Thymus (tissue), 11 donors: ENCODE data around the gene TSNAXIP1. TPM values are rescaled to one million over a fixed set of nuclear protein-coding genes. Genes with fewer than 3 reads are reported as not detected.
A peak's percentile ranks its signal among the peaks of the same experiment; 100 is the strongest.

Experiments used
- DNase-seq, 9 donors: peaks; one replicate each; pipeline ENCODE4 v3.0.0-alpha.2; 2013; ENCODE audit warnings: low spot score in 9 of 9, low read depth in 6 of 9, missing footprints in 1 of 9
- H3K27ac ChIP-seq, 2 donors: one replicate each; pipeline ENCODE4 v1.5.1; 2013; ENCODE audit warnings: control low read depth in 1 of 2, low read depth in 1 of 2, low read length in 1 of 2, mild to moderate bottlenecking in 1 of 2, moderate library complexity in 1 of 2
- H3K27me3 ChIP-seq, 2 donors: one replicate each; pipeline ENCODE4 v1.5.1; 2013; ENCODE audit warnings: low read length in 1 of 2; ENCODE audit not compliant: control insufficient read depth in 2 of 2, insufficient read depth in 1 of 2
- H3K36me3 ChIP-seq, 2 donors: one replicate each; pipeline ENCODE4 v1.5.1; 2013; ENCODE audit warnings: low read length in 1 of 2, mild to moderate bottlenecking in 1 of 2, moderate library complexity in 1 of 2; ENCODE audit not compliant: control insufficient read depth in 2 of 2, insufficient read depth in 2 of 2
- H3K4me1 ChIP-seq, 2 donors: one replicate each; pipeline ENCODE4 v1.5.1; 2013; ENCODE audit warnings: low read length in 2 of 2; ENCODE audit not compliant: control insufficient read depth in 2 of 2, insufficient read depth in 2 of 2
- H3K4me3 ChIP-seq, 2 donors: one replicate each; pipeline ENCODE4 v1.5.1; 2013; ENCODE audit warnings: low read length in 2 of 2, control low read depth in 1 of 2, mild to moderate bottlenecking in 1 of 2
- H3K9me3 ChIP-seq, 2 donors: one replicate each; pipeline ENCODE4 v1.5.1; 2013; ENCODE audit warnings: low read length in 1 of 2, mild to moderate bottlenecking in 1 of 2; ENCODE audit not compliant: control insufficient read depth in 2 of 2, insufficient read depth in 1 of 2
- WGBS: extraction: QIAGEN DNeasy Blood & Tissue Kit; methylation state at CpG from one replicate; pipeline ENCODE4 v1.1.7; 2013; 5-methylcytosine and 5-hydroxymethylcytosine counted together
- polyA plus RNA-seq: library from polyadenylated mRNA; stranded (reverse); fragments of 200-250 nt; gene quantifications from one replicate; pipeline ENCODE4 v1.2.3, GENCODE V29; 2013
- total RNA-seq: library from RNA; stranded (reverse); fragments of 120-200 nt; gene quantifications from one replicate; pipeline ENCODE4 v1.2.4, GENCODE V29; 2013
- donor health status: healthy.

The TSNAXIP1 gene
- total and polyA plus RNA-seq, 2 donors: 0.76 to 2.0 TPM

DNA sequence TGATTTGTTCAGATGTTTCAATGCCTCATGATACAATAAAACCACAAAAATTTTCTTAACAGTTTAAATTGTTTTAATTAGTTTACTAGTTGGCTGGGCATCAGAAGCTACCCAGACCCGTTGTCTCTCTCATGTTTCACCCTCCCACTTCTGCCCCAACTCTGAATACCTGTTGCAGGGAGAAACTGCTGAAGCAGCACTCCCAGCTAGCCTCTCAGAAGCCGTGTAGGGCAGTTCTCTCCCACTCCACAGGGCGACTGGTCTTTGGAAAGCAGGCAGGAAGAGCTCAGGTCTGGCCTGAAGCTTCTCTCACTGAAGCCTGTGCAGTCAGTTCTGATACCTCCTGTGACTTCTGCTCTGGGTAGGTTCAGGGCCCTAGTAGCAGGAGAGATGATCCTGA, 64.6 kb downstream of the TSNAXIP1 start:
- H3K9me3 ChIP-seq: no peaks in the 10 kb centered on the region
- no peak overlapping the region for H3K27ac ChIP-seq
- H3K4me3 ChIP-seq: no peak overlapping the region
- WGBS: 93% methylated on average over 3 of the region's 3 CpGs
- DNase-seq: no peak
- H3K36me3 ChIP-seq: peaks cover 35 to 65% of the 10 kb centered on the region in 2 donors
- no peaks in the 10 kb centered on the region for H3K27me3 ChIP-seq
- H3K4me1 ChIP-seq: peaks cover 13 to 22% of the 10 kb centered on the region in 2 donors

GRCh38 chr16:67872131-67872630, 65.5 kb downstream of the TSNAXIP1 start:
- 69% methylated on average over 2 of the region's 2 CpGs for WGBS
- Histone ChIP-seq H3K9me3 (no peaks in the 10 kb centered on the region), H3K27ac (peak overlapping the region; percentile 59 to 83), H3K27me3 (no peaks in the 10 kb centered on the region), H3K4me1 (peaks cover 13 to 22% of the 10 kb centered on the region in 2 donors), H3K4me3 (peak overlapping the region; percentile 86 to 89), H3K36me3 (peaks cover 44 to 67% of the 10 kb centered on the region in 2 donors)
- peak in 1 of 9 donors; percentile 9 for DNase-seq

DNA sequence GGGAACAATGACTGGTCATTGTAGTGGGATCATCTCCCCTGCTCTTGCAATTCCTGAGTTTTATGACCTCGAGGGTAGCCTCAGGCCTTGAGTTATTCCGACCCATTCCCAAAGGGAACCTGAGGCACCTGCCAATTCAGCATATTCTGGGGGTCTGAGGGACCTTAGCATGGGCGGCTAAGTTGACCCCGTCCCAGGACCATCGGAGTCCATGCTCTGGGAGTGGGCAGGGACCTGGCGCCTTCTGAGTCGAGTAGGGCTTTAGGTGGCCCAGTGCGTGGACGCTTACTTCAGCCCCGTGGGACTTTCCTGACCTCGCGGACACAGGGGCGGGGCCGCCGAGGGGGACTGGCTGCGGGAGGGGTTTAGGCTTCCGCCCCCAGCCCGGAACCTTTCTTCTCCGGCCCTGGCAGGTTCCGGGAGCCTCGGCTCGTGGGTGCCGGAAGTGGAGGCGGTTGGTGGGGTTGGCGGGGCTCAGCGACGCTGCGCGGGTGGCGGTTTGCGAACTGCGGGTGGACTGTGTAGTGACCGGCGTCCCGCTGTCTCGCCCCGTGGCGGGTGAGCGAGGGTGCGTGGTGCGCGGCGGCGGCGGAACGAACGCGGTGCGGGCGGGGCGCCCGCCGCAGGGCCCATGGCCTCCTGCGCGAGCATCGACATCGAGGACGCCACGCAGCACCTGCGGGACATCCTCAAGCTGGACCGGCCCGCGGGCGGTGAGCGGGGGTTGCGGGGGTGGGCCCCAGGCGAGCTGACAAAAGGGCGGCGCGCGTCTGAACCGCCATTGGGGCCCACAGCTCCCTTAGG, 66.1 kb downstream of the TSNAXIP1 start, which contains the start of gene EDC4:
Gene EDC4 (plus strand): TSS at position 422 of the 804 bp plus-strand sequence. CDS start 210 bp downstream, at position 632.
- Histone ChIP-seq H3K4me3 (peak within 1 kb of the TSS; percentile 86 to 89), H3K4me1 (peaks cover 13 to 22% of the 10 kb centered on the region in 2 donors), H3K36me3 (peaks cover 47 to 67% of the 10 kb centered on the region in 2 donors), H3K9me3 (peaks cover 0 to 4% of the 10 kb centered on the region in 2 donors), H3K27ac (peak within 1 kb of the TSS; percentile 59 to 83), H3K27me3 (no peaks in the 10 kb centered on the region)
- DNase-seq: peak in 7 of 9 donors; percentile 62 to 92 (median 80)
- WGBS: 3% methylated on average over 72 of the region's 72 CpGs

- H3K9me3 ChIP-seq: peaks cover 0 to 4% of the 10 kb centered on the region in 2 donors
- H3K36me3 ChIP-seq: peaks cover 49 to 67% of the 10 kb centered on the region in 2 donors
- peak overlapping the region; percentile 10 to 76 for H3K27ac ChIP-seq
- H3K4me1 ChIP-seq: peaks cover 13 to 22% of the 10 kb centered on the region in 2 donors
- 16% methylated on average over 23 of the region's 23 CpGs for WGBS
- H3K4me3 ChIP-seq: peak overlapping the region; percentile 86 to 89
- H3K27me3 ChIP-seq: no peaks in the 10 kb centered on the region
- DNase-seq: no peak
Observed at GRCh38 chr16:67873435-67874370, 67.0 kb downstream of the TSNAXIP1 start.

DNA sequence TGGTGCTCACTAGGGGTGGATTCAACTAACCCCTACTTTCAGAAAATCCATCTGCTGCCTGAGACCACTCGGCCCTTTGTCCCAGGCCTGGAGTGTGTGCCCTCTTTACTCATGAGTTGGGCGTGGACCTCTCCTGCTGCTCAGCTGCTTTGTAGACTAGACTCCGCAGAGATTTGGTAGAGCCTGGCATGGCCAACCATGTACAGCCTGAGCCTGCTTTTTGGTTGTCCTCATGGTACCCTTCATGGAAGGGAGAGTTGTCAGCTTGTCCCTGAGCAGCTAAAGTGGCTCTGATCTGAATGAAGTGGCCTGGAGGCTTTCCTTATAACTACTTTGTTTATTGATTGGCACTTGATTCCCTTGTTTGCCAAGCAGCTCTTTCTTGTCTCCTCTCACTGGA, 67.7 kb downstream of the TSNAXIP1 start:
- Histone ChIP-seq H3K4me1 (peaks cover 13 to 22% of the 10 kb centered on the region in 2 donors), H3K36me3 (peaks cover 49 to 68% of the 10 kb centered on the region in 2 donors), H3K27me3 (no peaks in the 10 kb centered on the region), H3K4me3 (peak overlapping the region in 1 of 2 donors; percentile 89), H3K27ac (no peak overlapping the region), H3K9me3 (peaks cover 0 to 5% of the 10 kb centered on the region in 2 donors)
- 93% methylated on average over 3 of the region's 3 CpGs for WGBS
- no peak for DNase-seq

- no peaks in the 10 kb centered on the region for H3K27me3 ChIP-seq
- no peak overlapping the region for H3K27ac ChIP-seq
- H3K4me3 ChIP-seq: no peak overlapping the region
- WGBS: 98% methylated on average over 11 of the region's 11 CpGs
- H3K9me3 ChIP-seq: peaks cover 0 to 9% of the 10 kb centered on the region in 2 donors
- H3K4me1 ChIP-seq: peaks cover 13 to 21% of the 10 kb centered on the region in 2 donors
- H3K36me3 ChIP-seq: peaks cover 64 to 75% of the 10 kb centered on the region in 2 donors
- DNase-seq: no peak
Observed at GRCh38 chr16:67877064-67877463, 70.4 kb downstream of the TSNAXIP1 start.

Other genes with a start within 250 kb of the TSNAXIP1 start
- 61.0 TPM for gene CTCF, start 244.4 kb upstream of the TSNAXIP1 start, total RNA-seq
- 44.5 TPM for gene CTCF, start 244.4 kb upstream of the TSNAXIP1 start, polyA plus RNA-seq
- gene CARMIL2, start 161.7 kb upstream of the TSNAXIP1 start, total RNA-seq: 19.7 TPM
- 85.6 TPM for gene CARMIL2, start 161.7 kb upstream of the TSNAXIP1 start, polyA plus RNA-seq
- gene ACD, start 146.6 kb upstream of the TSNAXIP1 start, total RNA-seq: 15.3 TPM
- gene ACD, start 146.6 kb upstream of the TSNAXIP1 start, polyA plus RNA-seq: 23.4 TPM
- gene PARD6A, start 145.9 kb upstream of the TSNAXIP1 start, total RNA-seq: 4.6 TPM
- 5.9 TPM for gene PARD6A, start 145.9 kb upstream of the TSNAXIP1 start, polyA plus RNA-seq
- 12.0 TPM for gene ENKD1, start 140.1 kb upstream of the TSNAXIP1 start, total RNA-seq
- 31.3 TPM for gene ENKD1, start 140.1 kb upstream of the TSNAXIP1 start, polyA plus RNA-seq
- gene C16orf86, start 140.1 kb upstream of the TSNAXIP1 start, total RNA-seq: 5.3 TPM
- 9.4 TPM for gene C16orf86, start 140.1 kb upstream of the TSNAXIP1 start, polyA plus RNA-seq
- gene GFOD2, start 87.6 kb upstream of the TSNAXIP1 start, total RNA-seq: 10.2 TPM
- gene GFOD2, start 87.6 kb upstream of the TSNAXIP1 start, polyA plus RNA-seq: 11.3 TPM
- gene RANBP10, start 329 bp upstream of the TSNAXIP1 start, total RNA-seq: 3.7 TPM
- gene RANBP10, start 329 bp upstream of the TSNAXIP1 start, polyA plus RNA-seq: 10.7 TPM
- 38.2 TPM for gene THAP11, start 35.4 kb downstream of the TSNAXIP1 start, total RNA-seq
- gene THAP11, start 35.4 kb downstream of the TSNAXIP1 start, polyA plus RNA-seq: 25.7 TPM
- gene NUTF2, start 40.0 kb downstream of the TSNAXIP1 start, total RNA-seq: 50.7 TPM
- gene NUTF2, start 40.0 kb downstream of the TSNAXIP1 start, polyA plus RNA-seq: 106 TPM
- gene CENPT, start 40.8 kb downstream of the TSNAXIP1 start, total RNA-seq: 25.4 TPM
- 101 TPM for gene CENPT, start 40.8 kb downstream of the TSNAXIP1 start, polyA plus RNA-seq
- gene EDC4, start 66.2 kb downstream of the TSNAXIP1 start, total RNA-seq: 39.7 TPM
- gene EDC4, start 66.2 kb downstream of the TSNAXIP1 start, polyA plus RNA-seq: 45.0 TPM
- gene NRN1L, start 78.0 kb downstream of the TSNAXIP1 start, total RNA-seq: 0.28 TPM
- 5.6 TPM for gene NRN1L, start 78.0 kb downstream of the TSNAXIP1 start, polyA plus RNA-seq
- gene PSKH1, start 86.4 kb downstream of the TSNAXIP1 start, total RNA-seq: 8.8 TPM
- 12.6 TPM for gene PSKH1, start 86.4 kb downstream of the TSNAXIP1 start, polyA plus RNA-seq
- gene CTRL, start 125.0 kb downstream of the TSNAXIP1 start, total RNA-seq: 0.61 TPM
- 6.4 TPM for gene CTRL, start 125.0 kb downstream of the TSNAXIP1 start, polyA plus RNA-seq
- 258 TPM for gene PSMB10, start 130.0 kb downstream of the TSNAXIP1 start, total RNA-seq
- gene PSMB10, start 130.0 kb downstream of the TSNAXIP1 start, polyA plus RNA-seq: 109 TPM
- gene LCAT, start 137.2 kb downstream of the TSNAXIP1 start, total RNA-seq: 4.4 TPM
- gene LCAT, start 137.2 kb downstream of the TSNAXIP1 start, polyA plus RNA-seq: 51.9 TPM
- gene SLC12A4, start 161.7 kb downstream of the TSNAXIP1 start, total RNA-seq: 13.4 TPM
- gene SLC12A4, start 161.7 kb downstream of the TSNAXIP1 start, polyA plus RNA-seq: 22.6 TPM
- 0.14 TPM for gene DPEP3, start 173.6 kb downstream of the TSNAXIP1 start, total RNA-seq
- 0.23 TPM for gene DPEP3, start 173.6 kb downstream of the TSNAXIP1 start, polyA plus RNA-seq
- gene DPEP2, start 192.6 kb downstream of the TSNAXIP1 start, total RNA-seq: 5.6 TPM
- 19.0 TPM for gene DPEP2, start 192.6 kb downstream of the TSNAXIP1 start, polyA plus RNA-seq
- gene DPEP2NB, start 209.0 kb downstream of the TSNAXIP1 start, total RNA-seq: not detected
- 0.18 TPM for gene DPEP2NB, start 209.0 kb downstream of the TSNAXIP1 start, polyA plus RNA-seq
- gene DDX28, start 216.3 kb downstream of the TSNAXIP1 start, total RNA-seq: 10.6 TPM
- gene DDX28, start 216.3 kb downstream of the TSNAXIP1 start, polyA plus RNA-seq: 11.9 TPM
- gene DUS2, start 216.4 kb downstream of the TSNAXIP1 start, total RNA-seq: 11.1 TPM
- gene DUS2, start 216.4 kb downstream of the TSNAXIP1 start, polyA plus RNA-seq: 12.2 TPM